Measurements from ENCODE around the gene DLD.
"Not testable (repeated sequence)": the region's sequence is repeated elsewhere in the genome, so short reads cannot be mapped to it uniquely, and the experiment has no call there.

- TF ChIP-seq EZH2 (conservative IDR thresholded peaks at IDR 0.05; ENCODE audit: low read depth, low read length); ZNF773 (CRISPR knock-in tag; IDR thresholded peaks at IDR 0.05; ENCODE audit: borderline replicate concordance); ZNF576 (CRISPR knock-in tag; IDR thresholded peaks at IDR 0.05); TARDBP (CRISPR knock-in tag; IDR thresholded peaks at IDR 0.05); CTCF (CRISPR knock-in tag; IDR thresholded peaks at IDR 0.05); ZSCAN12 (CRISPR knock-in tag; IDR thresholded peaks at IDR 0.05); MAFK (conservative IDR thresholded peaks at IDR 0.05 in 1 of 2, IDR thresholded peaks at IDR 0.05 in 1 of 2; ENCODE audit: low read length in 2 of 2); TGIF2 (CRISPR knock-in tag; IDR thresholded peaks at IDR 0.05); ELF4 (CRISPR knock-in tag; IDR thresholded peaks at IDR 0.05; ENCODE audit: borderline replicate concordance); TBL1XR1 (IDR thresholded peaks at IDR 0.05; ENCODE audit: borderline replicate concordance, low read length, partially characterized antibody); NFATC3 (CRISPR knock-in tag; IDR thresholded peaks at IDR 0.05); SUZ12 (IDR thresholded peaks at IDR 0.05; ENCODE audit: low read depth, low read length); ZNF546 (CRISPR knock-in tag; conservative IDR thresholded peaks at IDR 0.05): not testable (repeated sequence)
Measured at GRCh38 chr7:107887827-107888226, 3.2 kb upstream of the DLD start.

All from HepG2 (cell line).